HCT116 (cell line): ENCODE data around the gene CDC45.

Experiments
- CTCF ChIP-seq, 3 experiments: fragments of 200-600 bp in 1 of 3; sonication (generic) in 1 of 3; IDR thresholded peaks in 2 of 3; conservative IDR thresholded peaks in 1 of 3; 2 replicates each; pipeline ENCODE4 v1.5.1; 2012 to 2017; ENCODE audit warnings: low read depth in 2 of 3, low read length in 2 of 3, antibody characterized with exemption in 1 of 3, borderline replicate concordance in 1 of 3, control low read depth in 1 of 3, mild to moderate bottlenecking in 1 of 3, mixed read lengths in 1 of 3, mixed run types in 1 of 3, moderate library complexity in 1 of 3; ENCODE audit not compliant: insufficient read depth in 1 of 3
- EZH2 ChIP-seq: fragments of 200-600 bp; sonication (generic); IDR thresholded peaks from 2 replicates; pipeline ENCODE4 v1.6.1; 2017; ENCODE audit warnings: antibody characterized with exemption, mixed run types

DNA sequence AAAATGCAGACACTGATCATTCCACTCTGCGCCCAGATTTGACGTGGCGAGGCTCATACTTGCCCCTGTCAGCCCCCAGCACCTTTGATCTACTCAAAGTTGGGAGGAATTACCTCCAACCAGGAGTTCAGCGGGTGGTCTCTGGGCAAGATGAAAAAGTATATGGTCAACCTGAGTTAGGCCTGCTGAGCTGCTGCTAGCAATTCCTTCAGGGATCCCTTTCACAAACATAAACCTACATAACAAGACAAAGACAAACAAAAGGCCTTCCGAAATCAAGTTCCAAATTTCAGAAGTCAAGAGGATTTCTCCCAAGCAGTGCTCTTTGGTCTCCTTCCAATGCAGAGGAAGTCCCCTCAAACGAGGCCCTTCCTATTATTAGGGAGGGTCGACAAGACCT lies 23.6 kb downstream of the CDC45 start:
- TF ChIP-seq CTCF (IDR thresholded peaks at IDR 0.05 in 2 of 3, conservative IDR thresholded peaks at IDR 0.05 in 1 of 3; ENCODE audit: borderline replicate concordance in 1 of 3, insufficient read depth in 1 of 3, low read depth in 2 of 3, low read length in 2 of 3) = no peak
- no peak for TF ChIP-seq EZH2
